NCI-H2081 treated with DMSO at 0.1 percent for 48 hours (cell line): ENCODE data around the gene TREML1.
"Not testable (repeated sequence)": the region's sequence is repeated elsewhere in the genome, so short reads cannot be mapped to it uniquely, and the experiment has no call there.

ENCODE experiments used
- DNase-seq: peaks from one replicate; lab custom pipeline; 2025; lab: John Stamatoyannopoulos, UW

TREML1 gene

GRCh38 chr6:41147917-41148316 lies 6.2 kb downstream of the TREML1 start:
- no peak for DNase-seq

DNA sequence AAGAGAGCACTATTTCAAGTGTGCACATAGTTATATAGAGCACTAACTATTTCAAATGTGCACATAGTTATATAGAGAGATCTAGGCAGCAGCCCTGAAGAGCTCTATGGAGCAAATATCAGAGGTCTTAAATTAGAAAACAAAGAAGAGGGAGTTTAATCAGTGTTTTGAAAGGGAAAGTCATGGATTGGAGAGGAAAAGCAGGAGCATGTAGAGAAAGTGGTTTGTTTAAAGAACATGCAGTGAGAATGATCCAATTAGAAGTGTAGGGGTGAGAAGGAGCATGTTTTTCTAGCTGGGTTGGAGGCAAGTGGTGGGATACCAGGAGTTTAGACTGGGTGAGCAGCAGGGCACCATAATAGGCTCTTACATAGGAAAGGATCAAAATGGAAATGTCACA lies 17.2 kb downstream of the TREML1 start:
- no peak for DNase-seq

- DNase-seq: no peak
Observed at GRCh38 chr6:41135062-41135832, 18.9 kb downstream of the TREML1 start.

DNA sequence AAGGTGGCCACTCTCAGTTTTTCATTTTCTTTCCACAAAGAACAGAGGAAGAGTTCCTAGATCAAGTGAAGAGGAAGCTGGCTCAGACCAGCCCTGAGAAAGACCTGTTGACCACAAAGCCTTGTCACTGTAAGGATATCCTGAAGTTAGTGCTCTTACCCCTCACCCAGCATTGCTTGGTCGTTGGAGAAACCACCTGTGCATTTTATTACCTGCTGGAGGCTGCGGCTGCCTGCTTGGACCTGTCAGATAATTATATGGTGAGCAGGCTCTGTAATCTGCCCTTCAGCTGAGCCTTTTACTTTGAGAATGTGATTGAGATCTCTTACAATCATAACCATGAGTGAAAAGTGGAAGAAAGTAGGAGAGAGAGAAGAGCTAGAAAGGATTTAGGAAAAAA lies 21.9 kb downstream of the TREML1 start:
- peak; percentile 18 for DNase-seq

- no peak for DNase-seq
Observed at GRCh38 chr6:41125282-41125681, 28.9 kb downstream of the TREML1 start.

- no peak for DNase-seq
Observed at GRCh38 chr6:41122918-41123317, 31.2 kb downstream of the TREML1 start.

DNA sequence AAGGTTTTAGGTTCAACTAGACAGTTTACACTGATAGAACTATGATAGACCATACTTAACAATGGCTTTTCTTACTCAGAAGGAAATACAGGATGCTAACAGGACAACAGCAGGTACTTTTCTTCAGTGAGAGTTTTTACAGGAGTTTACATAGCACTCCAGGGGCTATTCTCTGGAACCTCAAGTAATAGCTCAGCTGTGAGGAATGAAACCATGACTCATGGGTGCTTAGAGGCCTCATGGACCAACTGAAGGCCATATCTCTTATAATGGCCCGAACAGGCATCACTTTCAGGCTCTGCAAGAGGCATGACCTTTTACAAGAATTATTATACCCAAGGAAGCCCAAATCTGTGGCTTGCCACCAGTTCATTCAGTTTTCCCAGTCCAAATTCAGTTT lies 31.8 kb downstream of the TREML1 start:
- DNase-seq: no peak

- no peak for DNase-seq
Observed at GRCh38 chr6:41120058-41120457, 34.1 kb downstream of the TREML1 start.

GRCh38 chr6:41119508-41119907 lies 34.6 kb downstream of the TREML1 start:
- DNase-seq: no peak

DNA sequence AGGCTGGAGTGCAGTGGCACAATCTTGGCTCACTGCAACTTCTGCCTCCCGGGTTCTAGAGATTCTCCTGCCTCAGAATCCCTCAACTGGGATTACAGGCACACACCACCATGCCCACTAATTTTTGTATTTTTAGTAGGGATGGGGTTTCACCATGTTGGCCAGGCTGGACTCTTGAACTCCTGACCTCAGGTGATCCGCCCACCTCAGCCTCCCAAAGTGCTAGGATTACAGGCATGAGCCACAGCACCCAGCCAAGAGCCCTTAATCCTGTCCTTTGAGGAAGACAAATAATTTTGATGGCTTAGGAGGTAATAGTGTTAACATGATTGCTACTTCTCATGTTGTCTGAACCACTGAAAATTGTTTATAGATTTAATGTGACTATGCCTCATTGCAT lies 39.1 kb downstream of the TREML1 start:
- DNase-seq: not testable (repeated sequence)

DNA sequence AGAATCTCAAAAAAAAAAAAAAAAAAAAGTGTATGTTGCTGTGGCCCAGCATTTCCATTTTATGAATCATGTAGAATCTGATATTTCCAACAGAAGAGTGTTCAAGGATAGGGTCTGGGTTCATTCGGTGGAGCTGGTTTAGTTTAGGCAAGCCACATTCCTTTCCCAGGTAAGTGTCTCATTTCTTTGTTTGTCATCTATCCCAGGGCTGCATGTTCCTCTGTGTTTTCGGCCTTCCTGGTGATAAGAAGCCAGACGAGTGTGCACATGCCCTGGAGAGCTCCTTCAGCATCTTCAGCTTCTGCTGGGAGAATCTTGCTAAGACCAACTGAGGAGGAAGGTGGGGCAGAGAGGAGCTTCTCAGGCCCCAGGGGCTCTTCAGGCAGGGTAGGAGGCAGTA lies 43.1 kb downstream of the TREML1 start:
- DNase-seq: no peak

GRCh38 chr6:41103847-41104246 lies 50.3 kb downstream of the TREML1 start:
- no peak for DNase-seq

DNA sequence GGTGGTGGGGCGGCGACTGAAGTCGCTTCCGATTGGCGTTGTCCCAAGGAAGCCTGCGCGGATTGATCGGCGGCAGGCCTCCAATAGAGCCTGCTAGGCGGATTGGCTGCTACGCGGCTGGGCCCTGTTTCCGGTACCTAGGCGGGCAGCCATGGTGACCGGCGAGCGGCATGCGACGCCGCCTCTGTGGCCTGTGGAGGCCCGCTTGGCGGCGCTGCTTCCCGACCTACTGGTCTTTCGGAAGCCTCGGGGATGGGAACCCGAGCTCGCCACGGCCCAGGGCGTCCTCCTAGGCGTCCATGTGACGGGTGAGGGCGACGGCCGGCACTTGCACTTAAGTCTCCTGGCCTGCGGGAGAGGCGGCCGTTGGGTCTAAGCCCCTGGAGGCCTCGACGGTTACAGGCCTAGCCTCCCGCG lies 53.3 kb downstream of the TREML1 start:
- no peak for DNase-seq
